ENCODE measurements around the gene CACNA1C.
"Not testable (repeated sequence)": the region's sequence is repeated elsewhere in the genome, so short reads cannot be mapped to it uniquely, and the experiment has no call there.

The CACNA1C gene

GRCh38 chr12:2710701-2711100, 657.9 kb downstream of the CACNA1C start:
- no peak for DNase-seq

GRCh38 chr12:2719392-2719791, 666.6 kb downstream of the CACNA1C start:
- DNase-seq, result no peak

GRCh38 chr12:2722806-2723205, 670.0 kb downstream of the CACNA1C start:
- DNase-seq, result no peak

- DNase-seq, result no peak
These were observed 679.5 kb downstream of the CACNA1C start for GRCh38 chr12:2732290-2732689.

GRCh38 chr12:2733493-2734355, 680.9 kb downstream of the CACNA1C start:
- no peak for DNase-seq

- DNase-seq, result no peak
These were observed 682.6 kb downstream of the CACNA1C start for GRCh38 chr12:2735432-2735831.

GRCh38 chr12:2737656-2738241, 685.0 kb downstream of the CACNA1C start:
- DNase-seq, result no peak

- DNase-seq, result no peak
These were observed 686.3 kb downstream of the CACNA1C start for GRCh38 chr12:2739069-2739468.

GRCh38 chr12:2739832-2740641, 687.2 kb downstream of the CACNA1C start:
- peak; percentile 54 for DNase-seq

- not testable (repeated sequence) for DNase-seq
These were observed 689.2 kb downstream of the CACNA1C start for GRCh38 chr12:2742037-2742436.

GRCh38 chr12:2743478-2743877, 690.7 kb downstream of the CACNA1C start:
- DNase-seq, result no peak

- DNase-seq, result peak; percentile 49
These were observed 692.9 kb downstream of the CACNA1C start for GRCh38 chr12:2745655-2746054.
